T follicular helper cell (primary cell): ENCODE measurements around the gene KLHL10.

ENCODE experiments used
- DNase-seq: peaks from one replicate; pipeline ENCODE4 v3.0.0-alpha.2; 2020; ENCODE audit warnings: low read depth

The KLHL10 gene

GRCh38 chr17:41895617-41896016 lies 58.0 kb downstream of the KLHL10 start:
- DNase-seq, result no peak

- DNase-seq, result no peak
Measured at GRCh38 chr17:41896726-41897125, 59.1 kb downstream of the KLHL10 start.
